H9 (cell line): Measurements from ENCODE around the gene TCERG1L. TPM values are rescaled to one million over a fixed set of nuclear protein-coding genes. Genes with fewer than 3 reads are reported as not detected.

Experiments used
- DNase-seq: peaks from one replicate; pipeline ENCODE4 v3.0.0-alpha.2; 2017
- H2AFZ ChIP-seq: one replicate; pipeline ENCODE4 v1.6.1; 2013; ENCODE audit warnings: mild to moderate bottlenecking, low read length, control low read depth, moderate library complexity
- H2AK5ac ChIP-seq: 2 replicates; pipeline ENCODE4 v1.6.1; 2013; ENCODE audit warnings: low read length, control low read depth, mixed read lengths; ENCODE audit not compliant: insufficient read length
- H2BK120ac ChIP-seq: one replicate; pipeline ENCODE4 v1.6.1; 2013; ENCODE audit warnings: low read depth, mild to moderate bottlenecking, low read length, control low read depth, inconsistent platforms; ENCODE audit not compliant: poor library complexity, severe bottlenecking
- H2BK12ac ChIP-seq: 2 replicates; pipeline ENCODE4 v1.6.1; 2013; ENCODE audit warnings: low read length, control low read depth, mixed read lengths, low read depth; ENCODE audit not compliant: insufficient read length
- H2BK15ac ChIP-seq: 2 replicates; pipeline ENCODE4 v1.6.1; 2013; ENCODE audit warnings: low read depth, low read length, control low read depth
- H2BK20ac ChIP-seq: one replicate; pipeline ENCODE4 v1.6.1; 2013; ENCODE audit warnings: low read depth, mild to moderate bottlenecking, low read length, control low read depth, inconsistent platforms; ENCODE audit not compliant: poor library complexity, severe bottlenecking
- H2BK5ac ChIP-seq: 2 replicates; pipeline ENCODE4 v1.6.1; 2013; ENCODE audit warnings: low read length, control low read depth, mixed read lengths; ENCODE audit not compliant: insufficient read length
- H3K14ac ChIP-seq: 2 replicates; pipeline ENCODE4 v1.6.1; 2013; ENCODE audit warnings: low read length, control low read depth; ENCODE audit not compliant: insufficient read depth
- H3K18ac ChIP-seq: 2 replicates; pipeline ENCODE4 v1.6.1; 2013; ENCODE audit warnings: low read depth, mild to moderate bottlenecking, mixed read lengths, low read length, control low read depth; ENCODE audit not compliant: insufficient read length
- H3K23ac ChIP-seq: 2 replicates; pipeline ENCODE4 v1.6.1; 2013; ENCODE audit warnings: low read length, control low read depth, mixed read lengths, low read depth; ENCODE audit not compliant: insufficient read length
- H3K23me2 ChIP-seq: 2 replicates; pipeline ENCODE4 v1.6.1; 2013; ENCODE audit warnings: low read depth, mild to moderate bottlenecking, mixed read lengths, low read length, control low read depth; ENCODE audit not compliant: insufficient read length, poor library complexity, severe bottlenecking
- H3K27ac ChIP-seq: 2 replicates; pipeline ENCODE4 v1.5.1; 2013; ENCODE audit warnings: low read length, control low read depth, mixed read lengths, low read depth; ENCODE audit not compliant: insufficient read length
- H3K27me3 ChIP-seq: 2 replicates; pipeline ENCODE4 v1.6.1; 2013; ENCODE audit warnings: low read length, control low read depth, inconsistent platforms; ENCODE audit not compliant: insufficient read depth
- H3K4ac ChIP-seq: 2 replicates; pipeline ENCODE4 v1.6.1; 2013; ENCODE audit warnings: low read depth, mild to moderate bottlenecking, control low read depth, inconsistent platforms, low read length, moderate library complexity
- H3K4me1 ChIP-seq: 2 replicates; pipeline ENCODE4 v1.6.1; 2013; ENCODE audit warnings: low read length, control low read depth, inconsistent platforms; ENCODE audit not compliant: insufficient read depth
- H3K4me2 ChIP-seq: 2 replicates; pipeline ENCODE4 v1.6.1; 2013; ENCODE audit warnings: low read length, control low read depth, mixed read lengths; ENCODE audit not compliant: insufficient read length, insufficient read depth
- H3K56ac ChIP-seq: 2 replicates; pipeline ENCODE4 v1.6.1; 2013; ENCODE audit warnings: low read depth, mild to moderate bottlenecking, mixed read lengths, low read length, control low read depth; ENCODE audit not compliant: insufficient read length
- H3K79me1 ChIP-seq: 2 replicates; pipeline ENCODE4 v1.6.1; 2013; ENCODE audit warnings: low read depth, mild to moderate bottlenecking, moderate library complexity, low read length, control low read depth, inconsistent platforms; ENCODE audit not compliant: insufficient read depth, poor library complexity, severe bottlenecking
- H3K79me2 ChIP-seq: 2 replicates; pipeline ENCODE4 v1.6.1; 2013; ENCODE audit warnings: low read length, control low read depth, inconsistent platforms; ENCODE audit not compliant: insufficient read depth
- H3K9ac ChIP-seq: 2 replicates; pipeline ENCODE4 v1.6.1; 2013; ENCODE audit warnings: low read length, control low read depth, mixed read lengths; ENCODE audit not compliant: insufficient read length; ENCODE audit errors: extremely low read depth
- H3K9me3 ChIP-seq: one replicate; pipeline ENCODE4 v1.6.1; 2013; ENCODE audit warnings: low read depth, low read length, inconsistent platforms; ENCODE audit not compliant: control insufficient read depth
- H3T11ph ChIP-seq: one replicate; pipeline ENCODE4 v1.6.1; 2013; ENCODE audit warnings: mild to moderate bottlenecking, low read length, control low read depth, inconsistent platforms
- H4K20me1 ChIP-seq: one replicate; pipeline ENCODE4 v1.6.1; 2013; ENCODE audit not compliant: control insufficient read depth, insufficient read length, insufficient read depth
- H4K5ac ChIP-seq: 2 replicates; pipeline ENCODE4 v1.6.1; 2013; ENCODE audit warnings: low read depth, mild to moderate bottlenecking, mixed read lengths, low read length, control low read depth; ENCODE audit not compliant: insufficient read length
- H4K8ac ChIP-seq: replicated peaks from 2 replicates; pipeline ENCODE4 v1.6.1; 2013; ENCODE audit warnings: low read length, control low read depth, mixed read lengths, low read depth; ENCODE audit not compliant: insufficient read length
- H4K91ac ChIP-seq: 2 replicates; pipeline ENCODE4 v1.6.1; 2013; ENCODE audit warnings: low read depth, mild to moderate bottlenecking, moderate library complexity, mixed read lengths, low read length, control low read depth; ENCODE audit not compliant: insufficient read length
- H3K27ac Mint-ChIP-seq, 3 experiments: 2 replicates in 2 of 3; 3 replicates in 1 of 3; pipeline ENCODE4 v1.8.0; 2020 to 2021; ENCODE audit warnings: mixed read lengths in 3 of 3, mild to moderate bottlenecking in 1 of 3, moderate library complexity in 1 of 3
- H3K27me3 Mint-ChIP-seq: 2 replicates; pipeline ENCODE4 v1.8.0; 2021; ENCODE audit warnings: low read depth, mild to moderate bottlenecking, moderate library complexity, mixed read lengths
- H3K36me3 Mint-ChIP-seq, 3 experiments: 2 replicates in 2 of 3; 3 replicates in 1 of 3; pipeline ENCODE4 v1.8.0; 2020 to 2021; ENCODE audit warnings: low read depth in 3 of 3, mixed read lengths in 3 of 3; ENCODE audit not compliant: insufficient read depth in 1 of 3
- H3K4me1 Mint-ChIP-seq, 2 experiments: 2 replicates each; pipeline ENCODE4 v1.8.0; 2020; ENCODE audit warnings: mixed read lengths in 2 of 2
- H3K4me3 Mint-ChIP-seq, 2 experiments: 2 replicates in 1 of 2; 3 replicates in 1 of 2; pipeline ENCODE4 v1.8.0; 2020 to 2021; ENCODE audit warnings: mild to moderate bottlenecking in 2 of 2, mixed read lengths in 2 of 2, moderate library complexity in 1 of 2
- H3K9me3 Mint-ChIP-seq, 2 experiments: 2 replicates in 1 of 2; 3 replicates in 1 of 2; pipeline ENCODE4 v1.8.0; 2020; ENCODE audit warnings: mild to moderate bottlenecking in 2 of 2, mixed read lengths in 2 of 2, moderate library complexity in 1 of 2
- WGBS: extraction: QIAGEN DNeasy Blood & Tissue Kit; methylation state at CpG from one replicate; pipeline ENCODE4 v1.1.7; 2013; ENCODE audit warnings: missing lambda C conversion rate, low lambda C conversion rate, mixed read lengths; ENCODE audit not compliant: insufficient read length; ENCODE audit errors: extremely low coverage; 5-methylcytosine and 5-hydroxymethylcytosine counted together
- total RNA-seq: library from RNA; stranded (reverse); gene quantifications from 2 replicates; pipeline ENCODE4 v1.2.1, GENCODE V29; 2021
- TF ChIP-seq, protein P1 (sequence below): fragments of 200-600 bp; sonication (generic); conservative IDR thresholded peaks from 3 replicates; pipeline ENCODE4 v1.8.0; 2021; ENCODE audit warnings: antibody characterized with exemption, mild to moderate bottlenecking

TCERG1L gene
- total RNA-seq, 1 experiment from 2014 or later = 3.3 TPM

DNA sequence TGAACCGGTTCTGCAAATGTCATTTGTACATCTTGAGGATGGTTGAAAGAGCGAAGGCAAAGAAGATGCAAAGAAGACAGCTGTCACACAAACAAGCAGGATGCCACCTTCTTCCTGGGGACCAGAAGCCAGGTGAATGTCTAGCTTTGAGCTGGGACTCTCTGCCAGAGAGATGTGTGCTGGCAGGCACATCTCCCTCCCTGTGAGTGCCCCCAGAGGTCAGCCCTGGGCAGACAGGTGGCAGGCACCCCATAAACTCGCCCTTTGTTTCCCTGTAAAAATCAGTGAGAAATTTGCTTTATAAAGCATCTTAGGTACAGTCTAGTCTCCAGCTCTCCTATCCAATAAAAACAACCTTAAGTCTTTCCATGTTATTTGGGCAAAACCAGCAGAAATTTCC is 2.6 kb upstream of the TCERG1L start:
- H3K18ac ChIP-seq = no peak overlapping the region
- H3K4me1 ChIP-seq = peaks cover 2% of the 10 kb centered on the region; the same call in 1 of the 2 replicates
- no peaks in the 10 kb centered on the region for H3K9me3 ChIP-seq
- no peak overlapping the region for H2BK20ac ChIP-seq
- no peak overlapping the region for H4K5ac ChIP-seq
- H3K27ac ChIP-seq = no peak overlapping the region
- TF ChIP-seq, protein P1, sequence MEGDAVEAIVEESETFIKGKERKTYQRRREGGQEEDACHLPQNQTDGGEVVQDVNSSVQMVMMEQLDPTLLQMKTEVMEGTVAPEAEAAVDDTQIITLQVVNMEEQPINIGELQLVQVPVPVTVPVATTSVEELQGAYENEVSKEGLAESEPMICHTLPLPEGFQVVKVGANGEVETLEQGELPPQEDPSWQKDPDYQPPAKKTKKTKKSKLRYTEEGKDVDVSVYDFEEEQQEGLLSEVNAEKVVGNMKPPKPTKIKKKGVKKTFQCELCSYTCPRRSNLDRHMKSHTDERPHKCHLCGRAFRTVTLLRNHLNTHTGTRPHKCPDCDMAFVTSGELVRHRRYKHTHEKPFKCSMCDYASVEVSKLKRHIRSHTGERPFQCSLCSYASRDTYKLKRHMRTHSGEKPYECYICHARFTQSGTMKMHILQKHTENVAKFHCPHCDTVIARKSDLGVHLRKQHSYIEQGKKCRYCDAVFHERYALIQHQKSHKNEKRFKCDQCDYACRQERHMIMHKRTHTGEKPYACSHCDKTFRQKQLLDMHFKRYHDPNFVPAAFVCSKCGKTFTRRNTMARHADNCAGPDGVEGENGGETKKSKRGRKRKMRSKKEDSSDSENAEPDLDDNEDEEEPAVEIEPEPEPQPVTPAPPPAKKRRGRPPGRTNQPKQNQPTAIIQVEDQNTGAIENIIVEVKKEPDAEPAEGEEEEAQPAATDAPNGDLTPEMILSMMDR = peak; percentile 38
- H3K79me2 ChIP-seq = no peaks in the 10 kb centered on the region
- H2BK120ac ChIP-seq = no peak overlapping the region
- no peak overlapping the region for H4K91ac ChIP-seq
- Mint-ChIP-seq H3K27ac (no peak overlapping the region), H3K4me1 (peaks cover 25% of the 10 kb centered on the region in 2 experiments), H3K27me3 (peaks cover 32% of the 10 kb centered on the region), H3K36me3 (no peaks in the 10 kb centered on the region), H3K9me3 (no peaks in the 10 kb centered on the region), H3K4me3 (no peak overlapping the region)
- H3K4me2 ChIP-seq = no peak overlapping the region
- no peaks in the 10 kb centered on the region for H3K27me3 ChIP-seq
- peak overlapping the region; percentile 14 for H3K56ac ChIP-seq
- no peak overlapping the region for H3T11ph ChIP-seq
- no peaks in the 10 kb centered on the region for H3K79me1 ChIP-seq
- no peak overlapping the region for H2AFZ ChIP-seq
- H2BK5ac ChIP-seq = no peak overlapping the region
- no peak overlapping the region for H2BK15ac ChIP-seq
- WGBS = no CpG with 5 or more reads among the region's 3 CpGs
- no peak overlapping the region for H2AK5ac ChIP-seq
- no peak overlapping the region for H2BK12ac ChIP-seq
- no peak overlapping the region for H3K14ac ChIP-seq
- DNase-seq = no peak
- no peak overlapping the region for H3K9ac ChIP-seq
- H4K20me1 ChIP-seq = no peaks in the 10 kb centered on the region
- H4K8ac ChIP-seq = no peak overlapping the region
- no peak overlapping the region for H3K23ac ChIP-seq
- H3K23me2 ChIP-seq = peaks cover 8% of the 10 kb centered on the region
- no peak overlapping the region for H3K4ac ChIP-seq
